Neural cell (in vitro differentiated cells): ENCODE data around the gene HLF.

Source experiments
- EP300 ChIP-seq: fragments of 450-650 bp; conservative IDR thresholded peaks from 2 replicates; pipeline ENCODE4 v1.6.1; 2014; ENCODE audit warnings: antibody characterized with exemption, mild to moderate bottlenecking, moderate library complexity; ENCODE audit not compliant: poor library complexity, severe bottlenecking
- EZH2 ChIP-seq: fragments of 200-600, 300-800 bp; shearing (Covaris generic), sonication (generic); IDR thresholded peaks from 2 replicates; pipeline ENCODE4 v1.6.1; 2014; ENCODE audit warnings: antibody characterized with exemption, low read length, borderline replicate concordance, mild to moderate bottlenecking; ENCODE audit not compliant: insufficient read depth, poor library complexity, severe bottlenecking
- MXI1 ChIP-seq: fragments of 450-650 bp; conservative IDR thresholded peaks from 2 replicates; pipeline ENCODE4 v1.6.1; 2014; ENCODE audit warnings: antibody characterized with exemption, mild to moderate bottlenecking; ENCODE audit not compliant: poor library complexity, severe bottlenecking
- POLR2AphosphoS5 ChIP-seq: IDR thresholded peaks from 2 replicates; pipeline ENCODE4 v1.6.1; 2012
- RAD21 ChIP-seq: fragments of 450-650 bp; conservative IDR thresholded peaks from 2 replicates; pipeline ENCODE4 v1.6.1; 2014; ENCODE audit warnings: antibody characterized with exemption, mild to moderate bottlenecking, moderate library complexity
- TAF1 ChIP-seq: IDR thresholded peaks from 2 replicates; pipeline ENCODE4 v1.6.1; 2012; ENCODE audit warnings: low read depth
- TF ChIP-seq, protein P1 (sequence below): fragments of 450-650 bp; IDR thresholded peaks from 2 replicates; pipeline ENCODE4 v1.5.1; 2014; ENCODE audit warnings: antibody characterized with exemption, mild to moderate bottlenecking, moderate library complexity; ENCODE audit not compliant: poor library complexity, severe bottlenecking
- TF ChIP-seq, protein P2 (sequence below): IDR thresholded peaks from 2 replicates; pipeline ENCODE4 v1.6.1; 2012; ENCODE audit warnings: borderline replicate concordance

DNA sequence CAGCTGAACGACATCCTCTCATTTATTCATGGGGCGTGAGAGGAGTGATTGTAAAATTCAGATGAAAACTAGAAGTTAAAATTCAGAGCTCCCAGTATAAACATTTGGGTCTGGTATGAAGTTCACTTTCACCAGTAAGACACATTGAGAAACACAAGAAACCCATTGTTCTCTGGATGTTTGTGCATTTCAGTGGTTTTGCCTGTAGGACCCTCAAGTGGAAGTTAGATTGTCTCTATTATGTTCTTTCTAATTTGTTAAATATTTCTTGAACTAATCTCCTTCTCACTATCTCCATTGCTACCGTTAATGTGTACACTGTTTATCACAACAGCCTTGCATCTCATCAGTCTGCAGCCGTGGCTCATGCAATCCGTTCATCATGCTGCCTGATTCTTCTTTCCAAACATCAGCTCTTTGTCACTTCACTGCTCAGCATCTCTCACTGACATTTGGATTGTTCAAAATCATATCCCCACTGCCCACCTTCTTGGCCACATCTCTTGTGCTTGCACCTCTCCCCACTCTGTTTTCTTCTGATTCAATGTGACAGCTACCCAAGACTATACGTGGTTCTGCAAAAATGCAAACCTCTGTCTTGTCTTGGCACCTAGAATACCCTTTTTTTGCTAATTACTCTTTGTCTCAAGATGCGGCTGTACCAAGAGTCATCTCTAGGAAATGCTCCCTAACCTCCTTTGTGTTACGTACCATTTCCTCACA, 49.5 kb downstream of the HLF start:
- TF ChIP-seq, protein P1, sequence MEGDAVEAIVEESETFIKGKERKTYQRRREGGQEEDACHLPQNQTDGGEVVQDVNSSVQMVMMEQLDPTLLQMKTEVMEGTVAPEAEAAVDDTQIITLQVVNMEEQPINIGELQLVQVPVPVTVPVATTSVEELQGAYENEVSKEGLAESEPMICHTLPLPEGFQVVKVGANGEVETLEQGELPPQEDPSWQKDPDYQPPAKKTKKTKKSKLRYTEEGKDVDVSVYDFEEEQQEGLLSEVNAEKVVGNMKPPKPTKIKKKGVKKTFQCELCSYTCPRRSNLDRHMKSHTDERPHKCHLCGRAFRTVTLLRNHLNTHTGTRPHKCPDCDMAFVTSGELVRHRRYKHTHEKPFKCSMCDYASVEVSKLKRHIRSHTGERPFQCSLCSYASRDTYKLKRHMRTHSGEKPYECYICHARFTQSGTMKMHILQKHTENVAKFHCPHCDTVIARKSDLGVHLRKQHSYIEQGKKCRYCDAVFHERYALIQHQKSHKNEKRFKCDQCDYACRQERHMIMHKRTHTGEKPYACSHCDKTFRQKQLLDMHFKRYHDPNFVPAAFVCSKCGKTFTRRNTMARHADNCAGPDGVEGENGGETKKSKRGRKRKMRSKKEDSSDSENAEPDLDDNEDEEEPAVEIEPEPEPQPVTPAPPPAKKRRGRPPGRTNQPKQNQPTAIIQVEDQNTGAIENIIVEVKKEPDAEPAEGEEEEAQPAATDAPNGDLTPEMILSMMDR = no peak
- TF ChIP-seq EZH2 (no peak), POLR2AphosphoS5 (no peak), EP300 (no peak), MXI1 (no peak), TAF1 (no peak), RAD21 (no peak)
- TF ChIP-seq, protein P2, sequence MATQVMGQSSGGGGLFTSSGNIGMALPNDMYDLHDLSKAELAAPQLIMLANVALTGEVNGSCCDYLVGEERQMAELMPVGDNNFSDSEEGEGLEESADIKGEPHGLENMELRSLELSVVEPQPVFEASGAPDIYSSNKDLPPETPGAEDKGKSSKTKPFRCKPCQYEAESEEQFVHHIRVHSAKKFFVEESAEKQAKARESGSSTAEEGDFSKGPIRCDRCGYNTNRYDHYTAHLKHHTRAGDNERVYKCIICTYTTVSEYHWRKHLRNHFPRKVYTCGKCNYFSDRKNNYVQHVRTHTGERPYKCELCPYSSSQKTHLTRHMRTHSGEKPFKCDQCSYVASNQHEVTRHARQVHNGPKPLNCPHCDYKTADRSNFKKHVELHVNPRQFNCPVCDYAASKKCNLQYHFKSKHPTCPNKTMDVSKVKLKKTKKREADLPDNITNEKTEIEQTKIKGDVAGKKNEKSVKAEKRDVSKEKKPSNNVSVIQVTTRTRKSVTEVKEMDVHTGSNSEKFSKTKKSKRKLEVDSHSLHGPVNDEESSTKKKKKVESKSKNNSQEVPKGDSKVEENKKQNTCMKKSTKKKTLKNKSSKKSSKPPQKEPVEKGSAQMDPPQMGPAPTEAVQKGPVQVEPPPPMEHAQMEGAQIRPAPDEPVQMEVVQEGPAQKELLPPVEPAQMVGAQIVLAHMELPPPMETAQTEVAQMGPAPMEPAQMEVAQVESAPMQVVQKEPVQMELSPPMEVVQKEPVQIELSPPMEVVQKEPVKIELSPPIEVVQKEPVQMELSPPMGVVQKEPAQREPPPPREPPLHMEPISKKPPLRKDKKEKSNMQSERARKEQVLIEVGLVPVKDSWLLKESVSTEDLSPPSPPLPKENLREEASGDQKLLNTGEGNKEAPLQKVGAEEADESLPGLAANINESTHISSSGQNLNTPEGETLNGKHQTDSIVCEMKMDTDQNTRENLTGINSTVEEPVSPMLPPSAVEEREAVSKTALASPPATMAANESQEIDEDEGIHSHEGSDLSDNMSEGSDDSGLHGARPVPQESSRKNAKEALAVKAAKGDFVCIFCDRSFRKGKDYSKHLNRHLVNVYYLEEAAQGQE = no peak
